ENCODE results near the gene GDF9.
A peak's percentile ranks its signal among the peaks of the same experiment; 100 is the strongest.

The GDF9 gene

DNA sequence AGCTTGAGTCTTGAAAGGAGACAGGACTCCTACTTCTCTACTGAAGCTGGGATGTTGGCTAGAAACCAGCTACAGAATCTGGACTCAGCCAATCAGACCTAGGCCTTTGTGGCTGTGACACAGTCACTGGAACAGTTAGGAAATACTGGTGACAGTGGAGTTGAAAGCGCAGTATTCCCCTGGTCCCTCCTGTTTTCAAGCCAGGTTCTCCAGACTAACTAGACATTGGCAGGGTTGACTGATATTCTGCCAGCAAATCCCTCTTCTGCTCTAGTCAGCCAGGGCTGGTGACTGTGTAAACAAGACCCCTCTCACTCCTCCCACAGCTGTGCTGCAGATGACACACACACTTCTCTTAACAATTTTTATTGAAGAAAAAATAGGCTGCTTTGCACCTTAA is 44.5 kb downstream of the GDF9 start:
- TF ChIP-seq, protein P1, sequence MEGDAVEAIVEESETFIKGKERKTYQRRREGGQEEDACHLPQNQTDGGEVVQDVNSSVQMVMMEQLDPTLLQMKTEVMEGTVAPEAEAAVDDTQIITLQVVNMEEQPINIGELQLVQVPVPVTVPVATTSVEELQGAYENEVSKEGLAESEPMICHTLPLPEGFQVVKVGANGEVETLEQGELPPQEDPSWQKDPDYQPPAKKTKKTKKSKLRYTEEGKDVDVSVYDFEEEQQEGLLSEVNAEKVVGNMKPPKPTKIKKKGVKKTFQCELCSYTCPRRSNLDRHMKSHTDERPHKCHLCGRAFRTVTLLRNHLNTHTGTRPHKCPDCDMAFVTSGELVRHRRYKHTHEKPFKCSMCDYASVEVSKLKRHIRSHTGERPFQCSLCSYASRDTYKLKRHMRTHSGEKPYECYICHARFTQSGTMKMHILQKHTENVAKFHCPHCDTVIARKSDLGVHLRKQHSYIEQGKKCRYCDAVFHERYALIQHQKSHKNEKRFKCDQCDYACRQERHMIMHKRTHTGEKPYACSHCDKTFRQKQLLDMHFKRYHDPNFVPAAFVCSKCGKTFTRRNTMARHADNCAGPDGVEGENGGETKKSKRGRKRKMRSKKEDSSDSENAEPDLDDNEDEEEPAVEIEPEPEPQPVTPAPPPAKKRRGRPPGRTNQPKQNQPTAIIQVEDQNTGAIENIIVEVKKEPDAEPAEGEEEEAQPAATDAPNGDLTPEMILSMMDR (IDR thresholded peaks at IDR 0.05): no peak
- DNase-seq (ENCODE audit: low spot score): no peak
- no peak overlapping the region for H3K27ac ChIP-seq
- no peak overlapping the region for H3K4me3 ChIP-seq

DNA sequence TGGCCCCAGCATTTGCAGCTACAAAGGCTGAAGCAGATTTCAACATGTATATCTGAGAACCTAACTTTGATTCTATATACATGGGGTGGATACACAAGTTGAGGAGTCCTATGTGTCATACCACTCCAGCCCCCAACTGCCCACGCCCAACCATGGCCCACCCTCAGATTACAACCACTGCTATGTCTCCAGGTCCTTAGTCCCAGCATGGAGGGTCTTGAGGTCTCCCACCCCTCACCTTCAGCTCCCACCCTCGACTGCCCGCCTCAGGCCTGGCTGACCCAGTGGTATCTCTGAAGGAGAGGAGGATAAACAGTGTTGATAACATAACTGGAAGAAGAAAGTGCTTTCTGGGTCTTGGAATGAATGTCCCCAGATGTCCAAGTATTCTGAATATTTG is 44.9 kb downstream of the GDF9 start:
- no peak for DNase-seq (ENCODE audit: low spot score)
- H3K27ac ChIP-seq: no peak overlapping the region
- TF ChIP-seq, protein P1 (IDR thresholded peaks at IDR 0.05): no peak
- H3K4me3 ChIP-seq: no peak overlapping the region

DNA sequence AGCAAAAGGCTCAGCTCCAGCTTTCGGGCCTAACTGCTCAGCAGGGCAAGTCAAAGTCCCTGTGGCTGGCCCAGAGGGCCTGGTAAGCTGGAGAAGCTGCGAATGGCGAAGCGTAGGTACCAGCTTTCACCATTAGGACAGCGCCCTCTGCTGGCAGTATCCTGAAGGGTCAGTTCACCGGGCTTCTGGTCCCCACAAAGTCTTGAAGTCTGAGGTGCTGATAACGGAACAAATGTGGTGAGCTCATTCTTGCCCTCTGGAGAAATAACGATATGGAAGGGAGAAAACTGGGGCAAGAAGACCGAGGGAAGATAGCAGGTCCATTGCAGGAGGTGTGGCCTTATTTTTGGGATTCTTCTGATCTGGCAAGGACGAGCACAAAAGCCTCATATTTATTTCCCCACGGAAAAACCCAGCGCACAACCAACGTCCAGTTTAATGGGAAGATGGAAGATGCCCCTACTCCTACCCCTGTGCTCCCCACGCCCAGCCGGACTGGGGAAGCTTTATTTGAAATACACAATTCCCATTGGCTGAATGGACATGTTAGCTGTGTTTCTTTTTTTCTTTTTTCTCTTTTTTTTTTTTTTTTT is 46.0 kb downstream of the GDF9 start:
- peak; percentile 91 for DNase-seq (ENCODE audit: low spot score)
- Histone ChIP-seq H3K4me3 (no peak overlapping the region), H3K27ac (no peak overlapping the region)
- TF ChIP-seq, protein P1 (IDR thresholded peaks at IDR 0.05): peak; percentile 71

DNA sequence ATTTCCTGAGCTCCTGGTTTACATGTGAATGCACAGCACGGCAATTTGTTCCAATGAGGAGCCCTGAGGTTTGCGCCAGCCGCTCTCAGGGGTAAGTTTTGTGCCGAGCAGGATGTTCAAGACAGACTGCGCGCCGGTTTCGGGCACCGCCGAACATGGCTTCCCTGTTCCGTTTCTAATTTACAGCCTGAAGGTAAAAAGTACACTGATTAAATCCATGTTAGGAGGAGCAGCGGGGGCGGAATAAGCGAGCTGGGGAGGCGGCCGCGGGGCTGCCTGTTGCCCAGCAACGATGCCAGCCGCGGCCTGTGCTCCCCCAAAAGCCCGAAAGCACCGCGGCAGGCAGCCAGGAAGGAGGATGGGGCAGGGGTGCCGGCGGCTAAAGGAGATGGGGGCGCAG is 46.8 kb downstream of the GDF9 start:
- Histone ChIP-seq H3K27ac (no peak overlapping the region), H3K4me3 (no peak overlapping the region)
- TF ChIP-seq, protein P1 (IDR thresholded peaks at IDR 0.05): no peak
- DNase-seq (ENCODE audit: low spot score): no peak

DNA sequence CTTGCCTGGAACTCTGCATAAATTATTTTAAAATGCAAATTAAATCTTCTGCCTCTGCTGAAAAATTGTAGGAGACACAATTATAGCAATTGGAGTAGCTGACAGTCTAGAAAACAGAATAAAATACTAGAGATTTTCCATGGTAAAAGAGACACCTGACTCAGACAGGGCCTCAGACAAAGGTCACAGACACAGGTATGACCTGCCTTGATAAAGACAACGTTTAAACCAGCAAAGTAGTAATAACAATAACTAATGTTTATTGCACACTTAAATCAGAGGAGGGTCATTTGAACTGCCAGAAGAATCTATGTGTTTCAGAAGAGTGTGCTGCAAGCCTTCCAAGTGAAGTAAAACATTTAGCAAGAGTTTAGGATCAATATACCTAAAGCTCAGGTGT is 49.3 kb downstream of the GDF9 start:
- no peak overlapping the region for H3K4me3 ChIP-seq
- DNase-seq (ENCODE audit: low spot score): no peak
- H3K27ac ChIP-seq: no peak overlapping the region
- TF ChIP-seq, protein P1 (IDR thresholded peaks at IDR 0.05): no peak

DNA sequence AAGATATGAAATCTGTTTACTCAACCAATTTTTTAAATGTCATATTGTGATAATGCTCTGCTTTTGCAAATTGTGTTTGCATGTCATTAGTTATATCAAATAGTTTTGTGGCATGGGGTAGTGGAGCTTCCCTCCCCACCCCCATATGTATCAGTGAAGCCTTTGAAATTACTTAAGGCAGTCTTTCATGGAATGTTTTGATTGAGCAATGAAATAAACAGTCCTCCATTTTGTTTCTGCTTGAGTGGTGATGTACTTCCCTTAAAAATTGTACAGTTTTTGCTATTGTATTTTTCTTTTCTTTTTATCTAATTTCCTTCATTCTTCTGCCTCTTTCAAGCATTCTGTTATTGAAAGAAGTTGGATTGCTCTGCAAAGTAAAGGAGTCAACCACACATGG is 49.7 kb downstream of the GDF9 start:
- H3K4me3 ChIP-seq: no peak overlapping the region
- TF ChIP-seq, protein P1 (IDR thresholded peaks at IDR 0.05): no peak
- no peak overlapping the region for H3K27ac ChIP-seq
- no peak for DNase-seq (ENCODE audit: low spot score)

DNA sequence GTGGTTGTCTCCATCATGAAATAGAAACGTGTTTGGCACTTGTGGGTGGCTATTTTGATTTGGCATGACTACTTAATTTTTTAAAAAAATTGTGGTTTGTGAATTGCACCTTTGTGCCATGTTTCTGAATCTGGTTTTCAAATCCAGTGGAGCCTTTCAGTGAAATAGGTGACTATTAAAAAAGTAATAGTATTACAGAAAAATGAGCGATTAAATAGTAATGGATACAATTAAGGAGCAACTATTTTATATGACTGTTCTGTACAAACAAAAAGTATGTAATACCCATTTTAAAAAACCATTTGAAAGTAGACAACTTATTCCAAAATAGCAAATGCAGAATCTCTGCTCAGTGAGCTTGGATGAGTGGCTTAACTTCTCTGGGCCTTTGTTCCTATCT is 50.2 kb downstream of the GDF9 start:
- no peak overlapping the region for H3K27ac ChIP-seq
- no peak overlapping the region for H3K4me3 ChIP-seq
- TF ChIP-seq, protein P1 (IDR thresholded peaks at IDR 0.05): no peak
- no peak for DNase-seq (ENCODE audit: low spot score)
